HEK293 (cell line): ENCODE data around the gene PRSS3.

ENCODE experiments used
- HOXD13 ChIP-seq: sonication (generic); formaldehyde crosslinking; IDR thresholded peaks from 2 replicates; pipeline ENCODE4 v1.8.0; 2022; ENCODE audit warnings: missing genetic modification reagents, borderline replicate concordance
- SP2 ChIP-seq: fragments of 450-650 bp; formaldehyde crosslinking; IDR thresholded peaks from 2 replicates; pipeline ENCODE4 v1.5.1; 2016; ENCODE audit warnings: missing biosample characterization, missing genetic modification characterization
- YY1 ChIP-seq: fragments of 450-650 bp; formaldehyde crosslinking; IDR thresholded peaks from 2 replicates; pipeline ENCODE4 v1.5.1; 2018; ENCODE audit warnings: missing biosample characterization, missing genetic modification characterization
- ZBTB7A ChIP-seq: fragments of 450-650 bp; formaldehyde crosslinking; IDR thresholded peaks from 2 replicates; pipeline ENCODE4 v1.5.1; 2016; ENCODE audit warnings: low read depth, missing biosample characterization, missing genetic modification characterization
- ZNF658 ChIP-seq: fragments of 450-650 bp; formaldehyde crosslinking; IDR thresholded peaks from 2 replicates; pipeline ENCODE4; 2016; ENCODE audit warnings: missing biosample characterization, missing genetic modification characterization
- ZNF76 ChIP-seq: fragments of 450-650 bp; formaldehyde crosslinking; IDR thresholded peaks from 2 replicates; pipeline ENCODE4; 2016; ENCODE audit warnings: low read depth, missing biosample characterization, missing genetic modification characterization, borderline replicate concordance
- TF ChIP-seq, protein P1 (sequence below): fragments of 450-650 bp; formaldehyde crosslinking; IDR thresholded peaks from 2 replicates; pipeline ENCODE4 v1.5.1; 2016; ENCODE audit warnings: missing biosample characterization, missing genetic modification characterization
- TF ChIP-seq, protein P2 (sequence below): fragments of 450-650 bp; formaldehyde crosslinking; IDR thresholded peaks from 2 replicates; pipeline ENCODE4 v1.5.1; 2016; ENCODE audit warnings: missing biosample characterization, missing genetic modification characterization

GRCh38 chr9:33791117-33791516 lies 4.2 kb upstream of the PRSS3 start:
- no peak for TF ChIP-seq ZBTB7A
- TF ChIP-seq, protein P1, sequence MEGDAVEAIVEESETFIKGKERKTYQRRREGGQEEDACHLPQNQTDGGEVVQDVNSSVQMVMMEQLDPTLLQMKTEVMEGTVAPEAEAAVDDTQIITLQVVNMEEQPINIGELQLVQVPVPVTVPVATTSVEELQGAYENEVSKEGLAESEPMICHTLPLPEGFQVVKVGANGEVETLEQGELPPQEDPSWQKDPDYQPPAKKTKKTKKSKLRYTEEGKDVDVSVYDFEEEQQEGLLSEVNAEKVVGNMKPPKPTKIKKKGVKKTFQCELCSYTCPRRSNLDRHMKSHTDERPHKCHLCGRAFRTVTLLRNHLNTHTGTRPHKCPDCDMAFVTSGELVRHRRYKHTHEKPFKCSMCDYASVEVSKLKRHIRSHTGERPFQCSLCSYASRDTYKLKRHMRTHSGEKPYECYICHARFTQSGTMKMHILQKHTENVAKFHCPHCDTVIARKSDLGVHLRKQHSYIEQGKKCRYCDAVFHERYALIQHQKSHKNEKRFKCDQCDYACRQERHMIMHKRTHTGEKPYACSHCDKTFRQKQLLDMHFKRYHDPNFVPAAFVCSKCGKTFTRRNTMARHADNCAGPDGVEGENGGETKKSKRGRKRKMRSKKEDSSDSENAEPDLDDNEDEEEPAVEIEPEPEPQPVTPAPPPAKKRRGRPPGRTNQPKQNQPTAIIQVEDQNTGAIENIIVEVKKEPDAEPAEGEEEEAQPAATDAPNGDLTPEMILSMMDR (tag by site-specific recombination), result no peak
- TF ChIP-seq ZNF76 (tag by site-specific recombination), result no peak
- no peak for TF ChIP-seq HOXD13 (CRISPR knock-in tag)
- TF ChIP-seq, protein P2, sequence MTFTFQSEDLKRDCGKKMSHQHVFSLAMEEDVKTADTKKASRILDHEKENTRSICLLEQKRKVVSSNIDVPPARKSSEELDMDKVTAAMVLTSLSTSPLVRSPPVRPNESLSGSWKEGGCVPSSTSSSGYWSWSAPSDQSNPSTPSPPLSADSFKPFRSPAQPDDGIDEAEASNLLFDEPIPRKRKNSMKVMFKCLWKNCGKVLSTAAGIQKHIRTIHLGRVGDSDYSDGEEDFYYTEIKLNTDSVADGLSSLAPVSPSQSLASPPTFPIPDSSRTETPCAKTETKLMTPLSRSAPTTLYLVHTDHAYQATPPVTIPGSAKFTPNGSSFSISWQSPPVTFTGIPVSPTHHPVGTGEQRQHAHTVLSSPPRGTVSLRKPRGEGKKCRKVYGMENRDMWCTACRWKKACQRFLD, result no peak
- no peak for TF ChIP-seq YY1 (tag by site-specific recombination)
- no peak for TF ChIP-seq ZNF658
- TF ChIP-seq SP2 (tag by site-specific recombination), result no peak
